Activated CD4-positive, alpha-beta T cell treated with anti-CD3 and anti-CD28 coated beads, Interleukin-2, Interleukin-4, amounts not matched to agents 100 ng/mL and 50 ng/mL, durations not matched to agents 16 hours and 8 hours (primary cell): ENCODE measurements around the gene FAM20B.
"Not testable (repeated sequence)": the region's sequence is repeated elsewhere in the genome, so short reads cannot be mapped to it uniquely, and the experiment has no call there.

Experiments
- DNase-seq: peaks from one replicate; pipeline ENCODE4 v3.0.0-alpha.2; 2020; ENCODE audit warnings: low spot score

Gene FAM20B

GRCh38 chr1:179025125-179025974 is at the start of gene FAM20B:
TSS of gene FAM20B (plus strand) at chr1:179025894. CDS start at chr1:179043848, 17,954 bp downstream.
- peak; percentile 88 for DNase-seq

GRCh38 chr1:178976541-178976940 is 49.2 kb upstream of the FAM20B start:
- no peak for DNase-seq

- DNase-seq: no peak
These were observed 39.5 kb upstream of the FAM20B start for GRCh38 chr1:178986204-178986603.

DNA sequence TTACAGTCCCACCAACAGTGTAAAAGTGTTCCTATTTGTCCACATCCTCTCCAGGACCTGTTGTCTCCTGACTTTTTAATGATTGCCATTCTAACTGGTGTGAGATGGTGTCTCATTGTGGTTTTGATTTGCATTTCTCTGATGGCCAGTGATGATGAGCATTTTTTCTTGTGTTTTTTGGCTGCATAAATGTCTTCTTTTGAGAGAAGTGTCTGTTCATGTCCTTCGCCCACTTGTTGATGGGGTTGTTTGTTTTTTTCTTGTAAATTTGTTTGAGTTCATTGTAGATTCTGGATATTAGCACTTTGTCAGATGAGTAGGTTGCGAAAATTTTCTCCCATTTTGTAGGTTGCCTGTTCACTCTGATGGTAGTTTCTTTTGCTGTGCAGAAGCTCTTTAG is 37.5 kb upstream of the FAM20B start:
- DNase-seq: not testable (repeated sequence)

DNA sequence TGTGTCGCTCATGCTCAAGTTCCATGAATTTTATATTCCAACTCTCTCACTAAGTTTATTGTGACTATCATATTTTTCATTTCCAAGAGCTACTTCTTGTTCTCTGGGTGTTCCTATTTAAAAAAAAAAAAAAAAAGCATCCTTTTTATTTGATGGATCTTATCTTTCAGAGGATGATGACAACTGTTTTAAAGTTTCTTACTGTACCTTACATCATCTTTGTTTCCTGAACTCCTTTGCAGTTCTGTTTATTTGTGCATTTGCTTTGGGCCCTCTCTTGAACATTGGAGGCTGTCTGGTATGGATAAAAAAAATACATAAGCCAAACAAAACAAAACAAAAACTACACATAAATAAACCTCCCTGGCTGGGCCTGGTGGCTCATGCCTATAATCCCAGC is 32.1 kb upstream of the FAM20B start:
- DNase-seq: no peak

DNA sequence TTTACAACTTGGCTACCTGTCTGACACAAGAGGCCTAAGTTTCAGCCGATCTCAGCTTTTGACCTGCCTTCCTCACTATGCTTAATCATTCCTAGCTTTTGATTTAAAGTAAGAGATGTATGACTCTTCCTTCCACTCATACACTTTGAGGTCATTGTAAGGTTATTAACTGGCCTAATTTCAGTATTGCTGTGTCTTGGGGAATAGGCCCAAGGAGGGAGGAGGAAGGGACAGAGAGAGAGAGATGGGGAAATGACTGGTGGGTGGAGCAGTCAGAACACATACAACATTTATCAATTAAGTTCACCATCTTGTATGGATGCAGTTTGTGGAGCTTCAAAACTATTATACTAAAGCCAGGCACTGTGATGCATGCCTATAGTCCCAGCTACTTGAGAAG is 28.3 kb upstream of the FAM20B start:
- no peak for DNase-seq

DNA sequence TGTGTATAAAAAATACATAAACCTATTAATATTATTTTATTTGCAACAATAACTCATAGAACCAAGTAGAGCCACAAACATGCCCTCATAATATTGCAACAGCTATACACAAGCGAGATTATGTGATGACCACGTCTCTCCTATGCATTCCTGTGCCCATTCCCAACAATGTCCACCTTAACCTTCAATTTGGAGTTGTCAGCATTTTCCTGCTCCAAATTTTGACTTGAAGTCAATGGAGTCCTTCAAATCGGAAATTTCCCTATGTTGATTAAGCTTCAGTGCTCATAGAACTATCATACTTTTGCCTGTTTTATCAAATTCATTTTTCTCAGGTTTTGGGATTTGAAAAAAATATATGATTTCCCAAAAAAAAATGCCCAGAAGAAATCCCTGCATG is 27.4 kb upstream of the FAM20B start:
- DNase-seq: no peak

DNA sequence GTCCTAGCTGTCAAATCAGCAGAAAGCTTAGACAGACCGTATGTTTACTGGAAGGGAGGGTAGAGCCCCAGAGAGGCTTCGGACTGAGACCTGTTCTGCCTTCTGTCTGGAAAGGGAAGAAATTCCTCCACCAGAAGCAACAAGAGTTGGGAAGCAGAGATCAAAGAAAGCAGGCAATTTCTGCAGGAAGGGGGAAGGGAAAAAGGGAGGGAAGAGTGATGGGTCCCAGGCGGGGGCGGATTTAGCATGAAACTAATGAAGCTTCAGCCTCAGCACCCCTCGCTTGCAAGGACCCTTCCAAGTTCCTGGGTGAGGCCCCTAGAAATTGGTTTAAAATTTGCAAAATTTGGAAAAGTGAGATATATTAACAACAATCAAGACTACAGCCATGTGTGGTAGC is 26.6 kb upstream of the FAM20B start:
- DNase-seq: no peak

- no peak for DNase-seq
These were observed 24.2 kb upstream of the FAM20B start for GRCh38 chr1:179001451-179001850.

DNA sequence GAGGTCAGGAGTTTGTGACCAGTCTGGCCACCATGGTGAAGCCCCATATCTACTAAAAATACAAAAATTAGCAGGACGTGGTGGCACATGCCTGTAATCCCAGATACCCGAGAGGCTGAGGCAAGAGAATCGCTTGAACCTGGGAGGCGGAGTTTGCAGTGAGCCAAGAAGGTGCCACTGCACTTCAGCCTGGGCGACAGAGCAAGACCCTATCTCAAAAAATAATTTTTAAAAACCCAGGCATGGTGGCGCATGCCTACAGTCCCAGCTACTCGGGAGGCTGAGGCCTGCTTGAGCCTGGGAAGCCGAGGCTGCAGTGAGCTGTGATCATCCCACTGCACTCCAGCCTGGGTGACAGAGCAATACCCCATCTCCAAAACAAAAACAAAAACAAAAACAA is 23.6 kb upstream of the FAM20B start:
- not testable (repeated sequence) for DNase-seq

GRCh38 chr1:179002552-179003345 is 22.9 kb upstream of the FAM20B start:
- DNase-seq: peak; percentile 52

- DNase-seq: no peak
These were observed 22.1 kb upstream of the FAM20B start for GRCh38 chr1:179003512-179004066.

GRCh38 chr1:179007233-179007632 is 18.5 kb upstream of the FAM20B start:
- no peak for DNase-seq

GRCh38 chr1:179010671-179011070 is 15.0 kb upstream of the FAM20B start:
- no peak for DNase-seq

DNA sequence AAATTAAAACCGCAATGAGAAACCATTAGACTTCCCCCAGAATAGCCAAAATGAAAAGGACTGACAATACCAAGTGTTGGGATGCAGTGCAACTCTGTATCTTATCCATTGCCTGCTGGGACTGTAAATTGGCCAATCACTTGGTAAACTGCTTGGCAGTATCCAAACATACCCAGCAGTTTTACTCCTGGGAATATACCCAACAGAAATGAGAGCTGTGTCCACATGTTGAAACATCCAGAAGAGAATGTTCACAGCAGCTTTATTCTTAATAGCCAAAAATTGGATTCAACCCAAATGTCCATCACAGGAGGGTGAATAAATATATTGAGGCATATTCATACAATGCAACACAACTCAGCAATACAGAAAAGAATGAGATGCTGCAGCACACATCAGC is 13.7 kb upstream of the FAM20B start:
- DNase-seq: no peak

DNA sequence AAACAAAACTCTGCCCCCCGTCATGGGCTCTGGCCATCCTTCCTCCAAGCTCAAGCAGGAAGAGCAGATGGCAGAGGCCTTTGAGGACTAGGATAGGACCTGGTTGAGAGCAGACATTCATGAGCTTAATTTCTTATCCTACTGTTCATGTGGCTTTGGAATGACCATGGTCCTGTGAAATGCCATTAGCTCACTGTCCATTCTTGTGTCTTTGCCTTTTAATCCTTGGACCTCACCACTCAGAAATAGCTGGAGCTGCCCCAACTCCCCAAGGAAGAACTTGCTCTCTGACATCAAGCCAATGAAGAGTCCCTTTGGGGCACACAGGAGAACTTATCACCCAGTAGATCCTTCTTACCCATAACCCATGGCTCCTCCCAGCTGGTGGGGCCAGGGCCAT is 11.6 kb upstream of the FAM20B start:
- DNase-seq: no peak

- DNase-seq: no peak
These were observed 10.3 kb upstream of the FAM20B start for GRCh38 chr1:179015396-179015795.

DNA sequence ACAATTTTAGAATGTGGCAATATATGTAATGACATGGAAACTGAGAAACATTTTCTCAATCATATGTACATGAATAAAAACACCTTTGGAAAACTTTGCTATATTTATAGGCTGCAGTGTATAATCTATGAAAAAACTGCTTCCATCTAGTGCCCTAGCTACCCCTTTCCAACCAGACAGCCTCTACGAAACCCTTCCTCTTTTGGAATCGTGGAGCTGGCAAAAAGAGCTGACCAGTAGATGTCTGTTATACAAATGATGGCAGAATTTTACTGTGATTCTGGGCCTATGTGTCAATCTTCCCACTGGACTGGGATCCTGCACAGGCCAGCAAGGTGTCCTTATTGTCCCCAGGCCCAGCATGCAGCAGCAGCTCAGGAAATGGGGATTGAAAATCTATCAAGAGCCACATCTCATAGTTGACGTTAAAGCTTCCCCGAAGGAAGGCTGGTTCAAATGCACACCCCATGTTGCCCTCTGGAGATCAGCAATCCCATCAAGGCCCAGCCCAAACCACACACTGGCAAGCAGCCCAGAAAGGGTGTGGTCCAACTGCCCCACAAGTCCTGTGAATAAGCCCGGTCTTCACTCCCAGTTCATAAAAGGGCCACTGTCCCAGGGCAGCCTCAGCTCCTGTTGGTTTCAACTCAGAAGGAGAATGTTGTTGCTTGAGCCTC is 8.8 kb upstream of the FAM20B start:
- DNase-seq: no peak

DNA sequence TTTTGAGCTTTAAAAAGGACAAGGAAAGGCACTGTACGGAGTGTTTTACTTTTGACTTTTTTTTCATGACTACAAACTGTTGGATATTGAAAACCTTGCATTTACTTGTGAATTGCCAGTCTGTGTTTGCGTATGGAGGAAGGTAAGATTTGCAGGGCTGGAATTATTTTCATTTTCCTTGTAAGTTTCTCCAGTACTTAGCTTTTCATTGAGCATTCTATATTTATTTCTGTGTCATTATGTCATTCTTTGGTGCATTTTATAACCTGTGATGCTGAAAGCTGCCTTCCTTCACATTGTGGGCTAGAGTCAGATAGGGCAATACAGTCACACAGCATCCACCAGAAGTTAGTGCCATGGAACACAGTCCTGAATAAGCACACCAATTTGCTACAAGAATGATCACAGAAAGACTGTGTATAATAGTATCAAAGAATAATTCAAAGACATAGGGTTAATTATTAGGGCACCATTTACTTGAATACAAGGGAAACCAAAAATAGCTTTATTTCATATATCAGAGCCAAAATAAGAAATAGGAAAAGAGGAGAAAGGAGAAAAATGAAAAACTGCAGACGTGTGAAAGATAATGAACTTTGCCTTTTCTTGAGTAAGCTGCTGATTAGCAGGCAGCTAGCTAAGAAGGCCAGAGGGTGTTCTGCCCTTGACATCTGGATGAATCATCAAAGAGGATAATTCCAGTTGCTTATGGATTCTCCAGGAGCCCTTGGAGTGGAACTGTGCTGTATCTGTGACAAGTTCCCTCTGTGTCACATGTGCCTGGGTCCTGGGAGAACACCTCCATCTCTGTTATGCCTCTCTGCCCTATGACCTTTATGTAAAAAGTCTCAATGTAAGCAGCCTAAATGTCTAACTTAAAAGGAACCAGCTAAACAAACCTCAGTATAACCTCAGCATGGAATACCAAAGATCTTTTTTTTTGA is 8.0 kb upstream of the FAM20B start:
- no peak for DNase-seq

DNA sequence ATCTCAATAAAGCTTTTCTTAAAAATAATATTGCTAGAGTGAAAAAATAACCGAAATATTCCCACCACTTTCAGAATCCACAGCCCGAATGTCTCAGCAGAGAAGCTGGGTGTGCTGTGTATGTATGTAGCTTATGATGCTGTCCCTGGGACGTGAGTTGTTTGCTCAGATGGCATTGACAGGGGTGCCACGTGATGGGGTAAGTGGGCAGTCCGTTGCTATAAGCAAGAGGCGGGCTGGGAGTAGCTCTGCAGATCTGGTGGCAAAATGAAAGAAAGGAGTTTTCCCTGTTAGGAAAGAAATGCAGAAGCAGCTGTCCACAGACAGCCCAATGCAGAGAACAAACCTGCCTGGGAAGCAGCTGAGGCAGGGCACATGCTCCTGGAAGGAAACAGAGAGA is 3.8 kb upstream of the FAM20B start:
- no peak for DNase-seq

- DNase-seq: no peak
These were observed 1.6 kb upstream of the FAM20B start for GRCh38 chr1:179023946-179024650.
